CD14-positive monocyte (primary cell): ENCODE measurements around the gene UQCRH. TPM values are rescaled to one million over a fixed set of nuclear protein-coding genes. Genes with fewer than 3 reads are reported as not detected.
"Not testable (repeated sequence)": the region's sequence is repeated elsewhere in the genome, so short reads cannot be mapped to it uniquely, and the experiment has no call there.

Source experiments
- DNase-seq, 3 donors: peaks; one replicate each; pipeline ENCODE4 v3.0.0-alpha.2; 2011 to 2022
- H2AFZ ChIP-seq: 2 replicates; pipeline ENCODE4 v1.6.0; 2012; ENCODE audit warnings: mild to moderate bottlenecking, low read depth, low read length, inconsistent platforms; ENCODE audit not compliant: insufficient read depth, poor library complexity, severe bottlenecking
- H3K27ac ChIP-seq, 2 donors: 1 replicate in 1 of 2; 2 replicates in 1 of 2; pipeline ENCODE4 v1.5.1; 2012 to 2013; ENCODE audit warnings: low read length in 2 of 2, control low read depth in 1 of 2, inconsistent platforms in 1 of 2, low read depth in 1 of 2, mild to moderate bottlenecking in 1 of 2
- H3K27me3 ChIP-seq, 2 donors: one replicate each; pipeline versions ENCODE4 v1.6.0 to v1.6.1; 2011 to 2013; ENCODE audit warnings: low read length in 2 of 2; ENCODE audit not compliant: control insufficient read depth in 2 of 2, insufficient read depth in 2 of 2
- H3K36me3 ChIP-seq, 2 donors: replicated peaks in 1 of 2; 1 replicate in 1 of 2; 2 replicates in 1 of 2; pipeline versions ENCODE4 v1.5.1 to v1.6.1; 2012 to 2013; ENCODE audit warnings: low read length in 2 of 2, control low read depth in 1 of 2, inconsistent platforms in 1 of 2, mild to moderate bottlenecking in 1 of 2; ENCODE audit not compliant: insufficient read depth in 2 of 2, control insufficient read depth in 1 of 2
- H3K4me1 ChIP-seq, 2 donors: 1 replicate in 1 of 2; 2 replicates in 1 of 2; pipeline versions ENCODE4 v1.5.1 to v1.6.1; 2012 to 2013; ENCODE audit warnings: low read length in 2 of 2, control low read depth in 1 of 2, inconsistent platforms in 1 of 2, mild to moderate bottlenecking in 1 of 2, moderate library complexity in 1 of 2; ENCODE audit not compliant: insufficient read depth in 2 of 2, control insufficient read depth in 1 of 2
- H3K4me2 ChIP-seq: replicated peaks from 2 replicates; pipeline ENCODE3; 2012; ENCODE audit warnings: low read length, moderate library complexity, mild to moderate bottlenecking; ENCODE audit not compliant: poor library complexity, severe bottlenecking; ENCODE audit errors: extremely low read depth
- H3K4me3 ChIP-seq, 3 experiments: fragments of 200-600 bp in 1 of 3; sonication (generic) in 1 of 3; replicated peaks in 1 of 3; 1 replicate in 2 of 3; 2 replicates in 1 of 3; pipeline ENCODE4 v1.5.1; 2011 to 2013; ENCODE audit warnings: low read length in 3 of 3, mild to moderate bottlenecking in 3 of 3, control low read depth in 2 of 3, low read depth in 2 of 3, inconsistent platforms in 1 of 3, moderate library complexity in 1 of 3
- H3K79me2 ChIP-seq: 2 replicates; pipeline ENCODE4 v1.6.0; 2012; ENCODE audit warnings: mild to moderate bottlenecking, control low read depth, inconsistent platforms, low read length, moderate library complexity; ENCODE audit not compliant: insufficient read depth
- H3K9ac ChIP-seq: 2 replicates; pipeline ENCODE4 v1.6.0; 2017; ENCODE audit warnings: low read length, mild to moderate bottlenecking; ENCODE audit not compliant: insufficient read depth, poor library complexity, severe bottlenecking
- H3K9me3 ChIP-seq, 2 donors: replicated peaks in 1 of 2; 1 replicate in 1 of 2; 2 replicates in 1 of 2; pipeline versions ENCODE4 v1.5.1 to v1.6.1; 2012 to 2013; ENCODE audit warnings: low read length in 2 of 2, control low read depth in 1 of 2; ENCODE audit not compliant: control insufficient read depth in 1 of 2, insufficient read depth in 1 of 2
- H4K20me1 ChIP-seq: 2 replicates; pipeline ENCODE4 v1.6.0; 2012; ENCODE audit warnings: mild to moderate bottlenecking, low read length, control low read depth, moderate library complexity; ENCODE audit not compliant: insufficient read depth
- H3K27ac Mint-ChIP-seq, 7 donors: one replicate each; pipeline ENCODE4 v1.8.0; 2020; ENCODE audit warnings: mild to moderate bottlenecking in 7 of 7, mixed read lengths in 7 of 7, moderate library complexity in 6 of 7, inconsistent platforms in 2 of 7
- H3K27me3 Mint-ChIP-seq, 3 donors: one replicate each; pipeline ENCODE4 v1.8.0; 2021 to 2022; ENCODE audit warnings: low read depth in 3 of 3, mild to moderate bottlenecking in 3 of 3, mixed read lengths in 3 of 3, moderate library complexity in 3 of 3, inconsistent platforms in 1 of 3
- H3K36me3 Mint-ChIP-seq, 2 donors: one replicate each; pipeline ENCODE4 v1.8.0; 2020; ENCODE audit warnings: mixed read lengths in 2 of 2, inconsistent platforms in 1 of 2, mild to moderate bottlenecking in 1 of 2
- H3K4me1 Mint-ChIP-seq: one replicate; pipeline ENCODE4 v1.8.0; 2020; ENCODE audit warnings: mild to moderate bottlenecking, mixed read lengths
- H3K4me3 Mint-ChIP-seq, 2 donors: one replicate each; pipeline ENCODE4 v1.8.0; 2020; ENCODE audit warnings: mild to moderate bottlenecking in 2 of 2, mixed read lengths in 2 of 2, moderate library complexity in 1 of 2
- H3K9me3 Mint-ChIP-seq, 7 donors: one replicate each; pipeline ENCODE4 v1.8.0; 2020 to 2022; ENCODE audit warnings: mixed read lengths in 7 of 7, mild to moderate bottlenecking in 6 of 7, moderate library complexity in 6 of 7, inconsistent platforms in 2 of 7
- CTCF ChIP-seq: fragments of 200-600 bp; IDR thresholded peaks from one replicate; pipeline ENCODE4 v1.8.0; 2022; ENCODE audit warnings: antibody characterized with exemption, mild to moderate bottlenecking
- WGBS: methylation state at CpG from one replicate; pipeline ENCODE4 v1.1.5; 2013; ENCODE audit warnings: missing lambda C conversion rate; ENCODE audit not compliant: insufficient coverage; 5-methylcytosine and 5-hydroxymethylcytosine counted together
- intact Hi-C, 2 donors: fragments of 100-400 bp; cut with micrococcal nuclease; formaldehyde crosslinking; loops; one replicate each; pipeline versions ENCODE4 v1.15.0 to v1.15.1; 2023
- polyA plus RNA-seq, 3 donors: library from polyadenylated mRNA; depleted of rRNA in 1 of 3; unstranded in 2 of 3; stranded (reverse) in 1 of 3; fragments of 300-500 nt in 2 of 3; fragments of >200 nt in 1 of 3; fragmentation: Illumina TruSeq in 2 of 3; gene quantifications; 1 replicate in 2 of 3; 2 replicates in 1 of 3; pipeline ENCODE4 v1.2.3, GENCODE V29; 2012 to 2021

UQCRH gene
- polyA plus RNA-seq, 3 donors = 261 to 341 (median 266) TPM

GRCh38 chr1:46364612-46365011 is 61.1 kb downstream of the UQCRH start:
- H3K4me1 Mint-ChIP-seq = peaks cover 10% of the 10 kb centered on the region
- Histone ChIP-seq H3K79me2 (no peaks in the 10 kb centered on the region), H3K4me2 (no peak overlapping the region), H3K4me1 (peaks cover 7 to 9% of the 10 kb centered on the region in 2 donors), H3K4me3 (no peak overlapping the region), H3K9ac (no peak overlapping the region), H4K20me1 (no peaks in the 10 kb centered on the region), H2AFZ (no peak overlapping the region), H3K27me3 (no peaks in the 10 kb centered on the region), H3K9me3 (no peaks in the 10 kb centered on the region), H3K27ac (no peak overlapping the region), H3K36me3 (peaks cover 59 to 69% of the 10 kb centered on the region in 2 donors)
- H3K9me3 Mint-ChIP-seq = no peaks in the 10 kb centered on the region
- no peaks in the 10 kb centered on the region for H3K27me3 Mint-ChIP-seq
- DNase-seq = no peak
- TF ChIP-seq CTCF = no peak
- intact Hi-C loops = loop anchor here in 1 of 2 donors (5.0 kb wide), 1 partner anchor 38 kb away; no protein-coding TSS in a partner anchor
- WGBS = 44% methylated on average over 1 of the region's 5 CpGs
- peaks cover 56 to 65% of the 10 kb centered on the region in 2 donors for H3K36me3 Mint-ChIP-seq
- H3K27ac Mint-ChIP-seq = no peak overlapping the region
- no peak overlapping the region for H3K4me3 Mint-ChIP-seq

DNA sequence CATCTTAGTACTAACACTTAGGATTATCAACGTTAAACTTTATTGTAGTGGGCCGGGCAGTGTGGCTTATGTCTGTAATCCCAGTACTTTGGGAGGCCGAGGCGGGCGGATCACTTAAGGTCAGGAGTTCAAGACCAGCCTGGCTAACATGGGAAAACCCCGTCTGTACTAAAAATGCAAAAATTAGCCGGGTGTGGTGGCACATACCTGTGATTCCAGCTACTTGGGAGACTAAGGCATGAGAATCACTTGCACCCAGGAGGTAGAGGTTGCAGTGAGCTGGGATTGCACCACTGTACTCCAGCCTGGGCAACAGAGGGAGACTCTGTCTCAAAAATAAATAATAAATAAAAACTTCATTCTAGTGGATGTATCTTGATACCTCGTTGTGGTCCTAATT is 62.3 kb downstream of the UQCRH start:
- H3K79me2 ChIP-seq, H3K9ac ChIP-seq, H3K4me3 Mint-ChIP-seq, H3K27me3 ChIP-seq, H4K20me1 ChIP-seq, H3K9me3 Mint-ChIP-seq, H3K9me3 ChIP-seq, H3K27me3 Mint-ChIP-seq, H2AFZ ChIP-seq, H3K4me2 ChIP-seq, H3K4me3 ChIP-seq, H3K27ac ChIP-seq, DNase-seq: not testable (repeated sequence)
- intact Hi-C loops = loop anchor here in 1 of 2 donors (5.0 kb wide), 1 partner anchor 37 kb away; no protein-coding TSS in a partner anchor
- Mint-ChIP-seq H3K4me1 (peaks cover 21% of the 10 kb centered on the region), H3K27ac (peak overlapping the region in 1 of 7 donors; percentile 35), H3K36me3 (peaks cover 51 to 56% of the 10 kb centered on the region in 2 donors)
- 94% methylated on average over 2 of the region's 8 CpGs for WGBS
- peaks cover 54 to 62% of the 10 kb centered on the region in 2 donors for H3K36me3 ChIP-seq
- H3K4me1 ChIP-seq = peaks cover 19 to 21% of the 10 kb centered on the region in 2 donors

Other genes starting within 250 kb of the UQCRH start
- gene PIK3R3, start 171.1 kb upstream of the UQCRH start, polyA plus RNA-seq = under 1 TPM; 0.09 to 0.28 (median 0.17) TPM
- not detected for gene TSPAN1, start 128.6 kb upstream of the UQCRH start, polyA plus RNA-seq
- gene P3R3URF, start 127.2 kb upstream of the UQCRH start, polyA plus RNA-seq = not detected
- gene POMGNT1, start 105.3 kb upstream of the UQCRH start, polyA plus RNA-seq = 10 to 100 TPM; 10.3 to 16.7 (median 12.2) TPM
- under 1 TPM in 1 of 3 donors, not detected in 2; 0.17 TPM for gene LURAP1, start 100.4 kb upstream of the UQCRH start, polyA plus RNA-seq
- gene RAD54L, start 55.9 kb upstream of the UQCRH start, polyA plus RNA-seq = under 1 TPM in 1 of 3 donors, not detected in 2; 0.13 TPM
- 10 to 100 TPM; 22.9 to 50.9 (median 47.4) TPM for gene LRRC41, start 82 bp upstream of the UQCRH start, polyA plus RNA-seq
- 10 to 100 TPM in 2 of 3 donors, 1 to 10 TPM in 1; 8.5 to 12.8 (median 10.4) TPM for gene NSUN4, start 37.1 kb downstream of the UQCRH start, polyA plus RNA-seq
- 10 to 100 TPM; 11.5 to 47.1 (median 11.5) TPM for gene FAAH, start 90.6 kb downstream of the UQCRH start, polyA plus RNA-seq
- gene DMBX1, start 186.1 kb downstream of the UQCRH start, polyA plus RNA-seq = not detected
- not detected for gene KNCN, start 247.9 kb downstream of the UQCRH start, polyA plus RNA-seq